ENCODE measurements around the gene EPPIN. TPM values are rescaled to one million over a fixed set of nuclear protein-coding genes. Genes with fewer than 3 reads are reported as not detected.

Gene EPPIN
- polyA plus RNA-seq, 1 of the 3 experiments (the other 2 are of a cell fraction), result not detected

DNA sequence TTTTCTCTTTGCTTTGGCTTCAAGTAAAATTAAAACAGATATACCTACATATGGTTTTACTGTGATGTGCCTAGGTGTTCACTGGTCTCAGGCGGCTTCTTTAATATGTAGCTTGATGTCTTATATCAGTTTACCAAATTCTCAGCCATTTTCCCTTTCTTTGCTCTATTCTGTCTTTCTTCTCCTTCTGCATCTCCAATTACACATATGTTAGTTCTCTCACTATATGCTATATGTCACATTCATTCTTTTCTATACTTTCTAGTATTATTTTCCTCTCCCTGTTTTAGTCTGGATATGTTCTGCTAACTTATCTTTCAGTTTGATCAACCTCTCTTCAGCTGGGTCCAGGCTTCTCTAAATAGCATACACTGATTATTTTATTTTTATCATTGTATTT lies 46.3 kb upstream of the EPPIN start:
- Histone ChIP-seq H3K27ac (ENCODE audit: low read depth in 2 of 2, low read length in 1 of 2) (no peak overlapping the region), H3K79me2 (ENCODE audit: insufficient read depth) (no peaks in the 10 kb centered on the region), H3K4me1 (ENCODE audit: control insufficient read depth in 1 of 2, insufficient read depth in 2 of 2, low read depth in 1 of 2, low read length in 1 of 2) (no peaks in the 10 kb centered on the region), H2AFZ (ENCODE audit: low read depth) (no peak overlapping the region), H3K9me2 (no peaks in the 10 kb centered on the region), H3K36me3 (replicated peaks in 1 of 2; ENCODE audit: control insufficient read depth in 1 of 2, insufficient read depth in 2 of 2, low read length in 1 of 2) (no peaks in the 10 kb centered on the region), H3F3A (replicated peaks; ENCODE audit: insufficient read depth) (no peaks in the 10 kb centered on the region), H4K20me1 (ENCODE audit: insufficient read depth) (no peaks in the 10 kb centered on the region), H3K9me3 (no peaks in the 10 kb centered on the region), H3K4me3 (ENCODE audit: low read depth in 2 of 2, low read length in 1 of 2) (no peak overlapping the region), H3K9ac (no peak overlapping the region), H3K27me3 (ENCODE audit: insufficient read depth) (peaks cover 2% of the 10 kb centered on the region; the same call in 1 of the 2 replicates), H3K4me2 (no peak overlapping the region)
- ChIA-PET POLR2A (no interaction called here), CTCF (interaction anchor here (0.7 to 3.6 kb wide), 2 partner anchors 26 to 178 kb away, joined by 3 to 14 read pairs; no protein-coding TSS in a partner anchor)
- WGBS (ENCODE audit: low lambda C conversion rate), result 3% methylated on average over 1 of the region's 1 CpG
- TF ChIP-seq EZH2phosphoT487 (IDR thresholded peaks at IDR 0.05; ENCODE audit: borderline replicate concordance, low read depth) (no peak), NFIC (IDR thresholded peaks at IDR 0.05; ENCODE audit: borderline replicate concordance) (no peak), GABPA (IDR thresholded peaks at IDR 0.05; ENCODE audit: low read depth) (no peak), FOXJ3 (CRISPR knock-in tag; IDR thresholded peaks at IDR 0.05) (no peak), POLR2AphosphoS5 (IDR thresholded peaks at IDR 0.05; ENCODE audit: low read depth, low read length) (no peak), SMC3 (IDR thresholded peaks at IDR 0.05; ENCODE audit: low read depth, low read length) (no peak), GATA2 (CRISPR knock-in tag; IDR thresholded peaks at IDR 0.05) (no peak), EP300 (IDR thresholded peaks at IDR 0.05; ENCODE audit: borderline replicate concordance in 1 of 2, low read depth in 1 of 2, low read length in 1 of 2) (no peak), FOSL2 (IDR thresholded peaks at IDR 0.05; ENCODE audit: borderline replicate concordance, low read depth) (no peak), TEAD4 (IDR thresholded peaks at IDR 0.05; ENCODE audit: borderline replicate concordance, insufficient read depth) (no peak)
- TF ChIP-seq, protein P1, sequence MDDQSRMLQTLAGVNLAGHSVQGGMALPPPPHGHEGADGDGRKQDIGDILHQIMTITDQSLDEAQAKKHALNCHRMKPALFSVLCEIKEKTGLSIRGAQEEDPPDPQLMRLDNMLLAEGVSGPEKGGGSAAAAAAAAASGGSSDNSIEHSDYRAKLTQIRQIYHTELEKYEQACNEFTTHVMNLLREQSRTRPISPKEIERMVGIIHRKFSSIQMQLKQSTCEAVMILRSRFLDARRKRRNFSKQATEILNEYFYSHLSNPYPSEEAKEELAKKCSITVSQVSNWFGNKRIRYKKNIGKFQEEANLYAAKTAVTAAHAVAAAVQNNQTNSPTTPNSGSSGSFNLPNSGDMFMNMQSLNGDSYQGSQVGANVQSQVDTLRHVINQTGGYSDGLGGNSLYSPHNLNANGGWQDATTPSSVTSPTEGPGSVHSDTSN (IDR thresholded peaks at IDR 0.05), result no peak
- TF ChIP-seq, protein P2, sequence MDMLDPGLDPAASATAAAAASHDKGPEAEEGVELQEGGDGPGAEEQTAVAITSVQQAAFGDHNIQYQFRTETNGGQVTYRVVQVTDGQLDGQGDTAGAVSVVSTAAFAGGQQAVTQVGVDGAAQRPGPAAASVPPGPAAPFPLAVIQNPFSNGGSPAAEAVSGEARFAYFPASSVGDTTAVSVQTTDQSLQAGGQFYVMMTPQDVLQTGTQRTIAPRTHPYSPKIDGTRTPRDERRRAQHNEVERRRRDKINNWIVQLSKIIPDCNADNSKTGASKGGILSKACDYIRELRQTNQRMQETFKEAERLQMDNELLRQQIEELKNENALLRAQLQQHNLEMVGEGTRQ (IDR thresholded peaks at IDR 0.05; ENCODE audit: borderline replicate concordance, low read depth, low read length), result no peak
- DNase-seq, result no peak

DNA sequence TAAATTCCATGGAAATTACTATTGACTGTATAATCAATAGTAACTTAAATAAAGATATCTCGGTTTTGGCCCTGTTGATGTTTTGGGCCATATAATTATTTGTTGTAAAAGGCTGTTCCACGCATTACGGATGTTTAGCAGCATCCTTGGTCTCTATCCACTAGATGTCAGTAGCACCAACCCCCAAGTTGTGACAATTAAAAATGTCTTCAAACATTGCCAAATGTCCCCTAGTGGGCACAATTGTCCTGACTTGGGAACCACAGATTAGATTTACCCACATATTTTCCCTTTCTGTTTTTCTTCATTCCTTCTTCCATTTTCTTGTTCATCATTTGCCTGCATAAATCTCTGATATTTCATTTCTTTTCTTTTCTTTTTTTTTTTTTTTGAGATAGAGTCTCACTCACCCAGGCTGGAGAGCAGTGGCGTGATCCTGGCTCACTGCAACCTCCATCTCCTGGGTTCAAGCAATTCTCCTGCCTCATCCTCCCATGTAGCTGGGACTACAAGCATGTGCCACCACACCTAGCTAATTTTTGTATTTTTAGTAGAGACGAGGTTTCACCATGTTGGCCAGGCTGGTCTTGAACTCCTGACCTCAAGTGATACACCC lies 45.5 kb upstream of the EPPIN start:
- Histone ChIP-seq H3K9me2 (no peaks in the 10 kb centered on the region), H3K27me3 (ENCODE audit: insufficient read depth) (peaks cover 10% of the 10 kb centered on the region; the same call in 1 of the 2 replicates), H3K4me1 (ENCODE audit: control insufficient read depth in 1 of 2, insufficient read depth in 2 of 2, low read depth in 1 of 2, low read length in 1 of 2) (no peaks in the 10 kb centered on the region), H3K9me3 (no peaks in the 10 kb centered on the region), H3K27ac (ENCODE audit: low read depth in 2 of 2, low read length in 1 of 2) (no peak overlapping the region), H3K79me2 (ENCODE audit: insufficient read depth) (no peaks in the 10 kb centered on the region), H3K4me3 (ENCODE audit: low read depth in 2 of 2, low read length in 1 of 2) (no peak overlapping the region; a peak in 1 of 4 replicates), H2AFZ (ENCODE audit: low read depth) (no peak overlapping the region), H4K20me1 (ENCODE audit: insufficient read depth) (no peaks in the 10 kb centered on the region), H3K4me2 (no peak overlapping the region), H3F3A (replicated peaks; ENCODE audit: insufficient read depth) (no peaks in the 10 kb centered on the region), H3K36me3 (replicated peaks in 1 of 2; ENCODE audit: control insufficient read depth in 1 of 2, insufficient read depth in 2 of 2, low read length in 1 of 2) (no peaks in the 10 kb centered on the region), H3K9ac (no peak overlapping the region)
- 2% methylated on average over 5 of the region's 5 CpGs for WGBS (ENCODE audit: low lambda C conversion rate)
- POLR2A ChIA-PET, result no interaction called here
- DNase-seq, result peak; percentile 33
- TF ChIP-seq ELF1 (IDR thresholded peaks at IDR 0.05) (no peak), RAD21 (IDR thresholded peaks at IDR 0.05; ENCODE audit: low read length) (peak; percentile 60), NFIC (IDR thresholded peaks at IDR 0.05; ENCODE audit: borderline replicate concordance) (no peak), SMC3 (IDR thresholded peaks at IDR 0.05; ENCODE audit: low read depth, low read length) (peak; percentile 47)
- TF ChIP-seq, protein P3, sequence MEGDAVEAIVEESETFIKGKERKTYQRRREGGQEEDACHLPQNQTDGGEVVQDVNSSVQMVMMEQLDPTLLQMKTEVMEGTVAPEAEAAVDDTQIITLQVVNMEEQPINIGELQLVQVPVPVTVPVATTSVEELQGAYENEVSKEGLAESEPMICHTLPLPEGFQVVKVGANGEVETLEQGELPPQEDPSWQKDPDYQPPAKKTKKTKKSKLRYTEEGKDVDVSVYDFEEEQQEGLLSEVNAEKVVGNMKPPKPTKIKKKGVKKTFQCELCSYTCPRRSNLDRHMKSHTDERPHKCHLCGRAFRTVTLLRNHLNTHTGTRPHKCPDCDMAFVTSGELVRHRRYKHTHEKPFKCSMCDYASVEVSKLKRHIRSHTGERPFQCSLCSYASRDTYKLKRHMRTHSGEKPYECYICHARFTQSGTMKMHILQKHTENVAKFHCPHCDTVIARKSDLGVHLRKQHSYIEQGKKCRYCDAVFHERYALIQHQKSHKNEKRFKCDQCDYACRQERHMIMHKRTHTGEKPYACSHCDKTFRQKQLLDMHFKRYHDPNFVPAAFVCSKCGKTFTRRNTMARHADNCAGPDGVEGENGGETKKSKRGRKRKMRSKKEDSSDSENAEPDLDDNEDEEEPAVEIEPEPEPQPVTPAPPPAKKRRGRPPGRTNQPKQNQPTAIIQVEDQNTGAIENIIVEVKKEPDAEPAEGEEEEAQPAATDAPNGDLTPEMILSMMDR (IDR thresholded peaks at IDR 0.05), result peak; percentile 75
- CTCF ChIA-PET, result interaction anchor here (1.0 to 3.6 kb wide), 4 partner anchors 36 to 338 kb away, joined by 3 to 14 read pairs (median 6); no protein-coding TSS in a partner anchor
